Endothelial cell of umbilical vein (primary cell): ENCODE data around the gene GRID2. TPM values are rescaled to one million over a fixed set of nuclear protein-coding genes. Genes with fewer than 3 reads are reported as not detected.

ENCODE experiments used
- BruUV-seq: library from RNA; stranded (reverse); fragments of 400-500 nt; replicated peaks from 2 replicates; lab custom pipeline; 2021; lab: Mats Ljungman, UMichigan
- CTCF ChIA-PET: fragments of 300-600, 350-600 bp; sonication (Branson Sonifier 250); formaldehyde crosslinking; loops from one replicate; lab custom pipeline; 2021; ENCODE audit warnings: antibody characterized with exemption, inconsistent platforms; lab: Charles Lee
- POLR2A ChIA-PET: fragments of 300-600, 350-600 bp; sonication (Branson Sonifier 250); formaldehyde crosslinking; loops from one replicate; lab custom pipeline; 2021; ENCODE audit warnings: antibody characterized with exemption, inconsistent platforms; lab: Charles Lee
- DNase-seq: peaks from one replicate; pipeline ENCODE4 v3.0.0-alpha.2; 2011; ENCODE audit warnings: low read depth, low spot score
- FAIRE-seq: peaks from 2 replicates; lab custom pipeline; 2011; peaks lifted over from hg19 to GRCh38; lab: Jason Lieb, UNC
- H2AFZ ChIP-seq: 2 replicates; pipeline ENCODE4 v1.6.0; 2012; ENCODE audit warnings: low read depth, low read length, control low read depth, inconsistent platforms
- H3K27ac ChIP-seq: 2 replicates; pipeline ENCODE4 v1.5.1; 2011; ENCODE audit warnings: low read depth, mild to moderate bottlenecking, control low read depth, low read length, moderate library complexity; ENCODE audit not compliant: insufficient read depth
- H3K27me3 ChIP-seq, 2 experiments: 2 replicates each; pipeline versions ENCODE4 v1.6.0 to v1.6.1; 2011; ENCODE audit warnings: low read length in 2 of 2, mixed read lengths in 1 of 2; ENCODE audit not compliant: control insufficient read depth in 2 of 2, insufficient read depth in 2 of 2
- H3K36me3 ChIP-seq, 2 experiments: 2 replicates in 1 of 2; 3 replicates in 1 of 2; pipeline ENCODE4 v1.5.1; 2011; ENCODE audit warnings: low read length in 2 of 2, mild to moderate bottlenecking in 1 of 2, moderate library complexity in 1 of 2; ENCODE audit not compliant: control insufficient read depth in 2 of 2, insufficient read depth in 2 of 2; ENCODE audit errors: extremely low read depth in 1 of 2
- H3K4me1 ChIP-seq: 3 replicates; pipeline ENCODE4 v1.5.1; 2011; ENCODE audit warnings: mild to moderate bottlenecking, low read length; ENCODE audit not compliant: control insufficient read depth, insufficient read depth; ENCODE audit errors: extremely low read depth
- H3K4me2 ChIP-seq: 2 replicates; pipeline ENCODE4 v1.6.1; 2011; ENCODE audit warnings: low read length, control low read depth, mixed read lengths; ENCODE audit not compliant: insufficient read depth
- H3K4me3 ChIP-seq, 3 experiments: fragments of 200-600 bp in 1 of 3; sonication (generic), shearing (Covaris generic) in 1 of 3; replicated peaks in 1 of 3; 2 replicates each; pipeline ENCODE4 v1.5.1; 2011 to 2016; ENCODE audit warnings: control low read depth in 3 of 3, low read length in 3 of 3, mild to moderate bottlenecking in 2 of 3, inconsistent platforms in 1 of 3, low read depth in 1 of 3, moderate library complexity in 1 of 3; ENCODE audit not compliant: insufficient read depth in 1 of 3
- H3K79me2 ChIP-seq: 2 replicates; pipeline ENCODE4 v1.6.0; 2012; ENCODE audit warnings: low read length, inconsistent platforms; ENCODE audit not compliant: control insufficient read depth, insufficient read depth
- H3K9ac ChIP-seq: replicated peaks from 2 replicates; pipeline ENCODE3; 2011; ENCODE audit warnings: low read length, control low read depth; ENCODE audit not compliant: insufficient read depth; ENCODE audit errors: extremely low read depth
- H3K9me1 ChIP-seq: replicated peaks from 3 replicates; pipeline ENCODE4 v1.6.0; 2011; ENCODE audit warnings: mild to moderate bottlenecking, low read length; ENCODE audit not compliant: control insufficient read depth, insufficient read depth; ENCODE audit errors: extremely low read depth
- H3K9me3 ChIP-seq: replicated peaks from 2 replicates; pipeline ENCODE4 v1.5.1; 2012; ENCODE audit warnings: low read length, inconsistent platforms; ENCODE audit not compliant: control insufficient read depth, insufficient read depth
- H4K20me1 ChIP-seq: replicated peaks from 2 replicates; pipeline ENCODE3; 2011; ENCODE audit warnings: mild to moderate bottlenecking, low read length; ENCODE audit not compliant: control insufficient read depth, insufficient read depth; ENCODE audit errors: extremely low read depth
- EZH2 ChIP-seq: IDR thresholded peaks from 2 replicates; pipeline ENCODE4 v1.6.1; 2012; ENCODE audit warnings: borderline replicate concordance, low read depth, mild to moderate bottlenecking, moderate library complexity, low read length, inconsistent platforms; ENCODE audit not compliant: severe bottlenecking
- FOS ChIP-seq: IDR thresholded peaks from 2 replicates; pipeline ENCODE4 v1.6.1; 2011; ENCODE audit warnings: mild to moderate bottlenecking, low read length, moderate library complexity, borderline replicate concordance; ENCODE audit not compliant: insufficient read depth
- GATA2 ChIP-seq: IDR thresholded peaks from 2 replicates; pipeline ENCODE4 v1.7.0; 2011; ENCODE audit warnings: low read depth, mild to moderate bottlenecking, moderate library complexity, mixed read lengths, low read length; ENCODE audit not compliant: insufficient read length, insufficient read depth
- JUN ChIP-seq: IDR thresholded peaks from 2 replicates; pipeline ENCODE4 v1.6.1; 2011; ENCODE audit warnings: borderline replicate concordance, low read depth; ENCODE audit not compliant: insufficient read length, insufficient read depth
- MYC ChIP-seq: IDR thresholded peaks from one replicate; pipeline ENCODE4 v1.6.1; 2011; ENCODE audit warnings: mild to moderate bottlenecking, low read depth, low read length
- POLR2A ChIP-seq: IDR thresholded peaks from 2 replicates; pipeline ENCODE4 v1.6.1; 2012; ENCODE audit warnings: low read depth, mild to moderate bottlenecking, control low read depth, low read length
- POLR2AphosphoS5 ChIP-seq: IDR thresholded peaks from 2 replicates; pipeline ENCODE4 v1.6.1; 2012; ENCODE audit warnings: low read depth, mild to moderate bottlenecking, control low read depth, low read length, moderate library complexity; ENCODE audit not compliant: insufficient read depth
- dilution Hi-C: fragments of 300-500 bp; cut with MboI; formaldehyde crosslinking; loops from one replicate; pipeline ENCODE4 v1.15.0; 2019; ENCODE audit warnings: low sequenced_read_pairs; ENCODE audit not compliant: extremely low pct_ligation_motif_present
- intact Hi-C: fragments of 100-400 bp; cut with micrococcal nuclease; formaldehyde crosslinking; loops from one replicate; pipeline ENCODE4 v1.10.0; 2022
- polyA plus RNA-seq, 4 experiments: library from polyadenylated mRNA; depleted of rRNA in 3 of 4; stranded (reverse) in 3 of 4; unstranded in 1 of 4; fragments of >200 nt; gene quantifications; 2 replicates each; pipeline versions ENCODE4 v1.2.1 to v1.2.3, GENCODE V29; 2011 to 2012; ENCODE audit warnings: missing spikeins in 1 of 4
- total RNA-seq: library from RNA; stranded (reverse); gene quantifications from 2 replicates; pipeline ENCODE4 v1.2.3, GENCODE V29; 2021
- TF ChIP-seq, protein P1 (sequence below): IDR thresholded peaks from 2 replicates; pipeline ENCODE4 v1.6.1; 2011; ENCODE audit not compliant: insufficient read depth, insufficient read length
- TF ChIP-seq, protein P2 (sequence below), 2 donors: IDR thresholded peaks; 1 replicate in 1 of 2; 2 replicates in 1 of 2; pipeline ENCODE4 v1.5.1; 2011; ENCODE audit warnings: low read length in 2 of 2, mild to moderate bottlenecking in 2 of 2, moderate library complexity in 2 of 2, control low read depth in 1 of 2, inconsistent platforms in 1 of 2, low read depth in 1 of 2; ENCODE audit not compliant: insufficient read depth in 1 of 2; ENCODE audit errors: extremely low read depth in 1 of 2

GRID2 gene
- total and polyA plus RNA-seq, 2 donors (not counting 3 experiments of a cell fraction or from before 2014, with no cell fraction given) = not detected

DNA sequence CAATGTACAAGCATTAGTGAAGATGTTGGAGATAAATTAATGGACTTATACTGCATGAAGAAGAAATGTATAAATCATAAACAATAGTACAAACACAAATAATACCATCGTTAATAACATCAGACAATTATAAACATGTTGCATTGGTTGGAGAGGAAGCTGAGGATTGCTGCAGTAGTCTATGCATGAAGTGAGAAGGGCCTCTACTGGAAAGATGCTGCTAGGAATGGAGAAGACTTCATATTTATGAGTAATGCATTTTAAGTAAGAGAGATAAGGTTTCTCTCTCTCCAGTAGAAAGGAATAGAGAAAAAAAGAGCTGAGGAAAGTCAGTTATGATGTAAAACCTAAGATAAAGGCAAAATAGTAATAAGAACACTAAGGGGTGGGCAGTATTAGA lies 247.8 kb downstream of the GRID2 start:
- no peaks in the 10 kb centered on the region for H3K9me1 ChIP-seq
- H3K36me3 ChIP-seq = no peaks in the 10 kb centered on the region
- BruUV-seq = no TSS peak
- FAIRE-seq = no peak
- H3K4me3 ChIP-seq = no peak overlapping the region
- no peak overlapping the region for H2AFZ ChIP-seq
- dilution Hi-C loops (no loop called here), intact Hi-C loops (no loop called here)
- DNase-seq = no peak
- CTCF ChIA-PET = no interaction called here
- H3K4me2 ChIP-seq = no peak overlapping the region
- TF ChIP-seq MYC = no peak
- TF ChIP-seq POLR2A = no peak
- TF ChIP-seq FOS = no peak
- TF ChIP-seq JUN = no peak
- TF ChIP-seq, protein P1, sequence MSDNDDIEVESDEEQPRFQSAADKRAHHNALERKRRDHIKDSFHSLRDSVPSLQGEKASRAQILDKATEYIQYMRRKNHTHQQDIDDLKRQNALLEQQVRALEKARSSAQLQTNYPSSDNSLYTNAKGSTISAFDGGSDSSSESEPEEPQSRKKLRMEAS = no peak
- TF ChIP-seq EZH2 = no peak
- TF ChIP-seq GATA2 = no peak
- TF ChIP-seq, protein P2, sequence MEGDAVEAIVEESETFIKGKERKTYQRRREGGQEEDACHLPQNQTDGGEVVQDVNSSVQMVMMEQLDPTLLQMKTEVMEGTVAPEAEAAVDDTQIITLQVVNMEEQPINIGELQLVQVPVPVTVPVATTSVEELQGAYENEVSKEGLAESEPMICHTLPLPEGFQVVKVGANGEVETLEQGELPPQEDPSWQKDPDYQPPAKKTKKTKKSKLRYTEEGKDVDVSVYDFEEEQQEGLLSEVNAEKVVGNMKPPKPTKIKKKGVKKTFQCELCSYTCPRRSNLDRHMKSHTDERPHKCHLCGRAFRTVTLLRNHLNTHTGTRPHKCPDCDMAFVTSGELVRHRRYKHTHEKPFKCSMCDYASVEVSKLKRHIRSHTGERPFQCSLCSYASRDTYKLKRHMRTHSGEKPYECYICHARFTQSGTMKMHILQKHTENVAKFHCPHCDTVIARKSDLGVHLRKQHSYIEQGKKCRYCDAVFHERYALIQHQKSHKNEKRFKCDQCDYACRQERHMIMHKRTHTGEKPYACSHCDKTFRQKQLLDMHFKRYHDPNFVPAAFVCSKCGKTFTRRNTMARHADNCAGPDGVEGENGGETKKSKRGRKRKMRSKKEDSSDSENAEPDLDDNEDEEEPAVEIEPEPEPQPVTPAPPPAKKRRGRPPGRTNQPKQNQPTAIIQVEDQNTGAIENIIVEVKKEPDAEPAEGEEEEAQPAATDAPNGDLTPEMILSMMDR (IDR thresholded peaks at IDR 0.05; ENCODE audit: extremely low read depth in 1 of 2, insufficient read depth in 1 of 2, low read depth in 1 of 2, low read length in 2 of 2) = no peak
- no peak for TF ChIP-seq POLR2AphosphoS5
- no peaks in the 10 kb centered on the region for H4K20me1 ChIP-seq
- H3K79me2 ChIP-seq = no peaks in the 10 kb centered on the region
- H3K27me3 ChIP-seq = peaks cover 0 to 2% of the 10 kb centered on the region in 2 experiments
- H3K27ac ChIP-seq = no peak overlapping the region
- H3K9ac ChIP-seq = no peak overlapping the region
- H3K9me3 ChIP-seq = no peaks in the 10 kb centered on the region
- POLR2A ChIA-PET = no interaction called here
- H3K4me1 ChIP-seq = no peaks in the 10 kb centered on the region
